ENCODE measurements around the gene KCNH2. TPM values are rescaled to one million over a fixed set of nuclear protein-coding genes. Genes with fewer than 3 reads are reported as not detected.

KCNH2 gene
- total and polyA plus RNA-seq, 10 of the 15 experiments (the other 5 are each of a cell fraction or from before 2014, with no cell fraction given): 0.04 to 0.24 (median 0.17) TPM; not detected in 6

DNA sequence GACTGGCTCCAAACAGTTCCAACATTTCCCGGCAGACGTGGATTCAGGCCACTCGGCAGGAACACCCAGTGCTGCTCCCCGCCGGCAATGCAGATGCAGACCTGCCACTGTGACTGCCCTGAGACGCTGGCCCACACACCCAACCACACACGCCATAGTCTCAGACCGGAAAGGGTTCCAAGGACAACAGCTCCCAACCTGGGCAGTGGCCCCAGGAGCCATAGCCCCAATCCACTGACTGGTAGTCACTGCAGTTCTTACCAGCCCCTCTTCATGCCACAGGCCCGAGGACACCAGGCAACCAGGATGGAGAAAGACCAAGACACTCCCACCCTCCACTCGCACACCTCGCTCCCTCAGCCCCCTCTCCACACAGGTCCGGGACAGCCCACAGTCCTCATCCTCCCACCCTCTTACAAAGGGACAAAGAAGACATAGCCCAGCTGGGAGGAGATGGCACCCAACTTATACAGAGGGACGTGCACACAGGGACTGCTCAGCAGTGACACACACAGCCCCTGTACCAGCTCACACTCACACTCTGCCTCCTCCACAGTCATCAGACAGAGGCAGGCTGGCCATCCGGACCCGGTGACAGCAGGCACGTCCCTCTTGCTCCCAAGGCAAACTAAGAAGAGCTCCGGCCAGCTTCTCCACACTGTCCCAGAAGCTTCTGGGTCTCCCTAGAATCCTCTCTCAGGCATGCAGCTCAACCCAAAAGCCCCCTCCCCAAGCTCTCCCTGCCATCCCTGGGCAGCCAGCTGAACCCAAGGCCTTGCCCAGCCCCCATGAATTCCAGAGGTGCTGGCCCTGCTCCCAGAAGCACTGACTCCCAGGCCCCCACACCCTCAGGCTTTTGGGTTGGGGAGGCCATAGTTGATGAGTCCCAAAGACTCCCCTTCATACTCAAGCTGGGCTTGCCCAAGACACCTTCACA, 24.8 kb downstream of the KCNH2 start (continued):
- TF ChIP-seq, protein P1, sequence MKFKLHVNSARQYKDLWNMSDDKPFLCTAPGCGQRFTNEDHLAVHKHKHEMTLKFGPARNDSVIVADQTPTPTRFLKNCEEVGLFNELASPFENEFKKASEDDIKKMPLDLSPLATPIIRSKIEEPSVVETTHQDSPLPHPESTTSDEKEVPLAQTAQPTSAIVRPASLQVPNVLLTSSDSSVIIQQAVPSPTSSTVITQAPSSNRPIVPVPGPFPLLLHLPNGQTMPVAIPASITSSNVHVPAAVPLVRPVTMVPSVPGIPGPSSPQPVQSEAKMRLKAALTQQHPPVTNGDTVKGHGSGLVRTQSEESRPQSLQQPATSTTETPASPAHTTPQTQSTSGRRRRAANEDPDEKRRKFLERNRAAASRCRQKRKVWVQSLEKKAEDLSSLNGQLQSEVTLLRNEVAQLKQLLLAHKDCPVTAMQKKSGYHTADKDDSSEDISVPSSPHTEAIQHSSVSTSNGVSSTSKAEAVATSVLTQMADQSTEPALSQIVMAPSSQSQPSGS (IDR thresholded peaks at IDR 0.05; ENCODE audit: low read length): no peak
- no peak for TF ChIP-seq POLR2AphosphoS2 (IDR thresholded peaks at IDR 0.05; ENCODE audit: low read depth, low read length)

DNA sequence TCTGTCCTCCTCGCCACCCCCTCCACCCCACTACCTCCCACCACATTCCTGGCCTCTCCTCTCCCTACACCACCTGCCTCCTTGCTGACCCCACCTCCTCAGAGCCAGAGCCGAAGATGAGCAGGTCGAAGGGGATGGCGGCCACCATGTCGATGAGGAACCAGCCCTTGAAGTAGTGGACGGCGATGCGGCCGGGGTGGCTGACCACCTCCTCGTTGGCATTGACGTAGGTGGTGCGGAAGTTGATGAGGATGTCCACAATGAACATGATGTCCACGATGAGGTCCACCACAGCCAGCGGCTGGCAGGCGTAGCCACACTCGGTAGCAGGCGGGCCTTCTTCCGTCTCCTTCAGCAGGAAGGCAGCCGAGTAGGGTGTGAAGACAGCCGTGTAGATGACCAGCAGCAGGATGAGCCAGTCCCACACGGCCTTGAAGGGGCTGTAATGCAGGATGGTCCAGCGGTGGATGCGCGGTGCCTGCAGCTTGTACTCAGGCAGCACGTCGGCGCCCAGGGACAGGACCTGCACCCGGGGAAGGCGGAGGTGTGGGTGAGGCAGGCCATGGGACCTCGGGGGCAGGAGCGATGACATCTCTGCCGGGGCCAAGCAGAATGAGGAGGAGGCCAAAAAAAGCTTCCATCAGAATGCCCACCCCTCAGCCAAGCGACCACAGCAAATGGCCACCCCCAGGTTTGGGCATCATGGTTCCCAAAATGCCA, 25.6 kb downstream of the KCNH2 start:
- POLR2A ChIA-PET: no interaction called here
- TF ChIP-seq, protein P2, sequence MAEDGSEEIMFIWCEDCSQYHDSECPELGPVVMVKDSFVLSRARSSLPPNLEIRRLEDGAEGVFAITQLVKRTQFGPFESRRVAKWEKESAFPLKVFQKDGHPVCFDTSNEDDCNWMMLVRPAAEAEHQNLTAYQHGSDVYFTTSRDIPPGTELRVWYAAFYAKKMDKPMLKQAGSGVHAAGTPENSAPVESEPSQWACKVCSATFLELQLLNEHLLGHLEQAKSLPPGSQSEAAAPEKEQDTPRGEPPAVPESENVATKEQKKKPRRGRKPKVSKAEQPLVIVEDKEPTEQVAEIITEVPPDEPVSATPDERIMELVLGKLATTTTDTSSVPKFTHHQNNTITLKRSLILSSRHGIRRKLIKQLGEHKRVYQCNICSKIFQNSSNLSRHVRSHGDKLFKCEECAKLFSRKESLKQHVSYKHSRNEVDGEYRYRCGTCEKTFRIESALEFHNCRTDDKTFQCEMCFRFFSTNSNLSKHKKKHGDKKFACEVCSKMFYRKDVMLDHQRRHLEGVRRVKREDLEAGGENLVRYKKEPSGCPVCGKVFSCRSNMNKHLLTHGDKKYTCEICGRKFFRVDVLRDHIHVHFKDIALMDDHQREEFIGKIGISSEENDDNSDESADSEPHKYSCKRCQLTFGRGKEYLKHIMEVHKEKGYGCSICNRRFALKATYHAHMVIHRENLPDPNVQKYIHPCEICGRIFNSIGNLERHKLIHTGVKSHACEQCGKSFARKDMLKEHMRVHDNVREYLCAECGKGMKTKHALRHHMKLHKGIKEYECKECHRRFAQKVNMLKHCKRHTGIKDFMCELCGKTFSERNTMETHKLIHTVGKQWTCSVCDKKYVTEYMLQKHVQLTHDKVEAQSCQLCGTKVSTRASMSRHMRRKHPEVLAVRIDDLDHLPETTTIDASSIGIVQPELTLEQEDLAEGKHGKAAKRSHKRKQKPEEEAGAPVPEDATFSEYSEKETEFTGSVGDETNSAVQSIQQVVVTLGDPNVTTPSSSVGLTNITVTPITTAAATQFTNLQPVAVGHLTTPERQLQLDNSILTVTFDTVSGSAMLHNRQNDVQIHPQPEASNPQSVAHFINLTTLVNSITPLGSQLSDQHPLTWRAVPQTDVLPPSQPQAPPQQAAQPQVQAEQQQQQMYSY (CRISPR knock-in tag; IDR thresholded peaks at IDR 0.05): no peak
- TF ChIP-seq CEBPB (IDR thresholded peaks at IDR 0.05; ENCODE audit: borderline replicate concordance in 1 of 2, low read depth in 2 of 2, low read length in 2 of 2): no peak
- TF ChIP-seq, protein P3, sequence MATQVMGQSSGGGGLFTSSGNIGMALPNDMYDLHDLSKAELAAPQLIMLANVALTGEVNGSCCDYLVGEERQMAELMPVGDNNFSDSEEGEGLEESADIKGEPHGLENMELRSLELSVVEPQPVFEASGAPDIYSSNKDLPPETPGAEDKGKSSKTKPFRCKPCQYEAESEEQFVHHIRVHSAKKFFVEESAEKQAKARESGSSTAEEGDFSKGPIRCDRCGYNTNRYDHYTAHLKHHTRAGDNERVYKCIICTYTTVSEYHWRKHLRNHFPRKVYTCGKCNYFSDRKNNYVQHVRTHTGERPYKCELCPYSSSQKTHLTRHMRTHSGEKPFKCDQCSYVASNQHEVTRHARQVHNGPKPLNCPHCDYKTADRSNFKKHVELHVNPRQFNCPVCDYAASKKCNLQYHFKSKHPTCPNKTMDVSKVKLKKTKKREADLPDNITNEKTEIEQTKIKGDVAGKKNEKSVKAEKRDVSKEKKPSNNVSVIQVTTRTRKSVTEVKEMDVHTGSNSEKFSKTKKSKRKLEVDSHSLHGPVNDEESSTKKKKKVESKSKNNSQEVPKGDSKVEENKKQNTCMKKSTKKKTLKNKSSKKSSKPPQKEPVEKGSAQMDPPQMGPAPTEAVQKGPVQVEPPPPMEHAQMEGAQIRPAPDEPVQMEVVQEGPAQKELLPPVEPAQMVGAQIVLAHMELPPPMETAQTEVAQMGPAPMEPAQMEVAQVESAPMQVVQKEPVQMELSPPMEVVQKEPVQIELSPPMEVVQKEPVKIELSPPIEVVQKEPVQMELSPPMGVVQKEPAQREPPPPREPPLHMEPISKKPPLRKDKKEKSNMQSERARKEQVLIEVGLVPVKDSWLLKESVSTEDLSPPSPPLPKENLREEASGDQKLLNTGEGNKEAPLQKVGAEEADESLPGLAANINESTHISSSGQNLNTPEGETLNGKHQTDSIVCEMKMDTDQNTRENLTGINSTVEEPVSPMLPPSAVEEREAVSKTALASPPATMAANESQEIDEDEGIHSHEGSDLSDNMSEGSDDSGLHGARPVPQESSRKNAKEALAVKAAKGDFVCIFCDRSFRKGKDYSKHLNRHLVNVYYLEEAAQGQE (IDR thresholded peaks at IDR 0.05; ENCODE audit: low read depth, low read length): no peak
- no peak for TF ChIP-seq ZNF384 (IDR thresholded peaks at IDR 0.05; ENCODE audit: borderline replicate concordance, low read depth, low read length)
- no peak overlapping the region for H3K4me3 ChIP-seq
- H3K36me3 ChIP-seq (ENCODE audit: control insufficient read depth in 2 of 2, insufficient read depth in 2 of 2, low read length in 1 of 2): no peaks in the 10 kb centered on the region
- BruUV-seq (replicated peaks): no TSS peak
- H3K9me3 ChIP-seq (replicated peaks; ENCODE audit: control insufficient read depth, insufficient read depth, low read length): no peaks in the 10 kb centered on the region
- no peaks in the 10 kb centered on the region; a peak in 2 of 4 replicates for H3K27me3 ChIP-seq (replicated peaks in 1 of 2; ENCODE audit: control insufficient read depth in 2 of 2, insufficient read depth in 2 of 2, low read length in 1 of 2)
- FAIRE-seq: no peak
- no peak overlapping the region for H2AFZ ChIP-seq (ENCODE audit: control insufficient read depth, low read depth, low read length)
- no peaks in the 10 kb centered on the region for H3K79me2 ChIP-seq (ENCODE audit: control insufficient read depth, insufficient read depth, low read length)
- SMC1A ChIA-PET (ENCODE audit: uncharacterized antibody, unreplicated experiment): no interaction called here
- 56% methylated on average over 32 of the region's 33 CpGs for WGBS (ENCODE audit: insufficient coverage, insufficient replicate concordance, low lambda C conversion rate, missing lambda C conversion rate)
- intact Hi-C loops (cut with micrococcal nuclease; ENCODE audit: unreplicated experiment) (no loop called here), in situ Hi-C loops (cut with MboI) (no loop called here)
- H3K4me2 ChIP-seq (ENCODE audit: control insufficient read depth, insufficient read depth): no peak overlapping the region
- no peak for DNase-seq (ENCODE audit: low read depth, low spot score)
- no peaks in the 10 kb centered on the region for H4K20me1 ChIP-seq (ENCODE audit: control insufficient read depth, insufficient read depth)
- H3K9ac ChIP-seq (ENCODE audit: control insufficient read depth, insufficient read depth, low read length): no peak overlapping the region
- no peak overlapping the region for H3K27ac ChIP-seq (ENCODE audit: control insufficient read depth, insufficient read depth)
- CTCF ChIA-PET: no interaction called here
- H3K4me1 ChIP-seq (ENCODE audit: control insufficient read depth, insufficient read depth, low read length): no peaks in the 10 kb centered on the region
- no peak for ATAC-seq
- RAD21 ChIA-PET (ENCODE audit: unreplicated experiment): no interaction called here
